Prostate gland (tissue), 2 donors: ENCODE results near the gene ALB. TPM values are rescaled to one million over a fixed set of nuclear protein-coding genes. Genes with fewer than 3 reads are reported as not detected.

Source experiments
- DNase-seq: peaks from one replicate; pipeline ENCODE4 v3.0.0-alpha.2; 2019; ENCODE audit warnings: low spot score
- H3K27ac ChIP-seq, 2 donors: fragments of 200-600 bp; sonication (generic); 2 replicates each; pipeline ENCODE4 v1.5.1; 2017 to 2019
- H3K27me3 ChIP-seq: fragments of 200-600 bp; sonication (generic); replicated peaks from 2 replicates; pipeline ENCODE4 v1.5.1; 2019; ENCODE audit not compliant: insufficient read depth
- H3K36me3 ChIP-seq, 2 donors: fragments of 200-600 bp; sonication (generic); 1 replicate in 1 of 2; 2 replicates in 1 of 2; pipeline versions ENCODE4 v1.5.1 to v1.8.1; 2017 to 2019
- H3K4me1 ChIP-seq: fragments of 200-600 bp; sonication (generic); replicated peaks from 2 replicates; pipeline ENCODE4 v1.5.1; 2019
- H3K4me3 ChIP-seq, 2 donors: fragments of 200-600 bp; sonication (generic); 2 replicates each; pipeline ENCODE4 v1.5.1; 2017 to 2019
- H3K9me3 ChIP-seq: fragments of 200-600 bp; sonication (generic); 2 replicates; pipeline ENCODE4 v1.5.1; 2017
- POLR2A ChIP-seq: fragments of 450-650 bp; IDR thresholded peaks from one replicate; pipeline ENCODE4 v1.6.1; 2016; ENCODE audit warnings: antibody characterized with exemption, mild to moderate bottlenecking
- POLR2AphosphoS5 ChIP-seq: sonication (generic); formaldehyde crosslinking; IDR thresholded peaks from one replicate; pipeline ENCODE4 v1.6.1; 2017; ENCODE audit warnings: antibody characterized with exemption
- WGBS: methylation state at CpG from one replicate; pipeline ENCODE4 v1.1.5; 2018; 5-methylcytosine and 5-hydroxymethylcytosine counted together
- intact Hi-C: fragments of 100-400 bp; cut with DNase I; formaldehyde crosslinking; loops from one replicate; pipeline ENCODE4 v1.14.2; 2022
- total RNA-seq, 2 donors: library from RNA; depleted of rRNA; stranded (reverse); fragments of >200 nt; gene quantifications; one replicate each; pipeline ENCODE4 v1.1.0, GENCODE V29; 2016
- TF ChIP-seq, protein P1 (sequence below), 4 experiments: fragments of 200-600 bp in 2 of 4; fragments of 450-650 bp in 2 of 4; sonication (generic) in 2 of 4; IDR thresholded peaks; 1 replicate in 3 of 4; 2 replicates in 1 of 4; pipeline ENCODE4 v1.5.1; 2016 to 2019; ENCODE audit warnings: antibody characterized with exemption in 4 of 4, mild to moderate bottlenecking in 2 of 4, moderate library complexity in 2 of 4

The ALB gene
- total RNA-seq, 2 donors from 2014 or later = 0.41 to 9.0 TPM

DNA sequence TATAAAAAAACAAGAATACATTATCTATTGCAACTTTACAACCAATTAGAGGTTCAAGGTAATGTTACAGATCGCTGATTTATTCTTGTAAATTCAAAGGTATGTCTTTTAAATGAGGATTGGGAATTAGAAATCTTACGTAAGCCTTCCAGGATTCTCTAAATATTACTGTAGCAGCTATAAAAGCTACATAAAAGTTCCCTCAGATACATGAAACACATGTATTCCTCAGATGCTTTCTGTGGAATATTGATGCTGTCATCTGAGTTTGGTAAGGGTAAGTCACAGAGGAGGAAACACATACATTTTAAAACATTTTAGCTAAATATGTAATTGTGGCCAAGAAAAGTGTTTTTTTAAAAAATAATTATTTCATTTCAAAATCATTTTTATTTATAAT lies 35.4 kb downstream of the ALB start:
- DNase-seq = no peak
- intact Hi-C loops = no loop called here
- H3K27ac ChIP-seq = no peak overlapping the region
- H3K4me1 ChIP-seq = no peaks in the 10 kb centered on the region
- WGBS = 59% methylated on average over 2 of the region's 2 CpGs
- H3K9me3 ChIP-seq = no peaks in the 10 kb centered on the region
- no peak overlapping the region for H3K4me3 ChIP-seq
- H3K36me3 ChIP-seq = no peaks in the 10 kb centered on the region
- peaks cover 3% of the 10 kb centered on the region for H3K27me3 ChIP-seq
- TF ChIP-seq POLR2AphosphoS5 = no peak
- TF ChIP-seq, protein P1, sequence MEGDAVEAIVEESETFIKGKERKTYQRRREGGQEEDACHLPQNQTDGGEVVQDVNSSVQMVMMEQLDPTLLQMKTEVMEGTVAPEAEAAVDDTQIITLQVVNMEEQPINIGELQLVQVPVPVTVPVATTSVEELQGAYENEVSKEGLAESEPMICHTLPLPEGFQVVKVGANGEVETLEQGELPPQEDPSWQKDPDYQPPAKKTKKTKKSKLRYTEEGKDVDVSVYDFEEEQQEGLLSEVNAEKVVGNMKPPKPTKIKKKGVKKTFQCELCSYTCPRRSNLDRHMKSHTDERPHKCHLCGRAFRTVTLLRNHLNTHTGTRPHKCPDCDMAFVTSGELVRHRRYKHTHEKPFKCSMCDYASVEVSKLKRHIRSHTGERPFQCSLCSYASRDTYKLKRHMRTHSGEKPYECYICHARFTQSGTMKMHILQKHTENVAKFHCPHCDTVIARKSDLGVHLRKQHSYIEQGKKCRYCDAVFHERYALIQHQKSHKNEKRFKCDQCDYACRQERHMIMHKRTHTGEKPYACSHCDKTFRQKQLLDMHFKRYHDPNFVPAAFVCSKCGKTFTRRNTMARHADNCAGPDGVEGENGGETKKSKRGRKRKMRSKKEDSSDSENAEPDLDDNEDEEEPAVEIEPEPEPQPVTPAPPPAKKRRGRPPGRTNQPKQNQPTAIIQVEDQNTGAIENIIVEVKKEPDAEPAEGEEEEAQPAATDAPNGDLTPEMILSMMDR (IDR thresholded peaks at IDR 0.05) = no peak
- no peak for TF ChIP-seq POLR2A

DNA sequence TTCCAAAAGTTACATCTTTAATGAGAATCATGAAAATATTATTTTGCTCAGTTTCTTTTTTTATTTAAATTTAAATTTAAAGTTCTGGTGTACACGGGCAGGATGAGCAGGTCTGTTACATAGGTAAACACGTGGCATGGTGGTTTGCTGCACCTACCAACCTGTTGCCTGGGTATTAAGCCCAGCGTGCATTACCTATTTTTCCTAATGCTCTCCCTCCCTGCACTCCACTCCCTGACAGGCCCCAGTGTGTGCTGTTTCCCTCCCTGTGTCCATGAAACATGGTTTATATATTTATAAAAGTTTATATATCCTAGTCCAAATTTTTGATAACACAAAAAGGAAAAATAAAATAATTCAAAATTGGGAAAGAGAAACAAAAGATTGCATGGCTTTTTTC lies 35.9 kb downstream of the ALB start:
- no peak for DNase-seq
- no peaks in the 10 kb centered on the region for H3K4me1 ChIP-seq
- intact Hi-C loops = no loop called here
- H3K4me3 ChIP-seq = no peak overlapping the region
- H3K27me3 ChIP-seq = peaks cover 3% of the 10 kb centered on the region
- no peak overlapping the region for H3K27ac ChIP-seq
- H3K36me3 ChIP-seq = no peaks in the 10 kb centered on the region
- TF ChIP-seq, protein P1 (IDR thresholded peaks at IDR 0.05) = no peak
- TF ChIP-seq POLR2A = no peak
- TF ChIP-seq POLR2AphosphoS5 = no peak
- WGBS = 64% methylated on average over 3 of the region's 3 CpGs
- H3K9me3 ChIP-seq = no peaks in the 10 kb centered on the region

DNA sequence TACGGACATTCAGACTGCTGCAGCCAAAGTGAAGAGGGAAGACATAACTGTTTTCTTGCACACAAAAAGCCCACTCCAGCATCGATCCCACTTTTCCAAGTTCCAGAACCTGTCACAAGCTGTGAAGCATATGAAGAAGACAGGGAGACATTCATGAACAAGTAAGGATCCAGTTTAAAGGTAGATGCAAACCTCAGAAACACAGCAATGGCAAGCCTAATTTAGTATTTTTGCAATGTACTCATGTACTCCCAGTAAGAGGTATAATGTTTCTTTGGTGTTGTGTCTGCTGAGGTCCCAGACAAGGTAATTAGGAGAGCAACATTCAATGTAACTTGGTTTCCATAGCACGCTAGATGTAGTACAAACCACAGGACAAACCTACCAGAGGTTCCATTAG lies 36.6 kb downstream of the ALB start:
- no peak for TF ChIP-seq POLR2AphosphoS5
- no peak for TF ChIP-seq POLR2A
- TF ChIP-seq, protein P1 (IDR thresholded peaks at IDR 0.05) = no peak
- no peaks in the 10 kb centered on the region for H3K9me3 ChIP-seq
- H3K4me3 ChIP-seq = no peak overlapping the region
- H3K27ac ChIP-seq = no peak overlapping the region
- H3K36me3 ChIP-seq = no peaks in the 10 kb centered on the region
- no peaks in the 10 kb centered on the region for H3K4me1 ChIP-seq
- intact Hi-C loops = no loop called here
- peaks cover 3% of the 10 kb centered on the region for H3K27me3 ChIP-seq
- DNase-seq = no peak
- 94% methylated on average over 3 of the region's 3 CpGs for whole genome bisulfite sequencing

DNA sequence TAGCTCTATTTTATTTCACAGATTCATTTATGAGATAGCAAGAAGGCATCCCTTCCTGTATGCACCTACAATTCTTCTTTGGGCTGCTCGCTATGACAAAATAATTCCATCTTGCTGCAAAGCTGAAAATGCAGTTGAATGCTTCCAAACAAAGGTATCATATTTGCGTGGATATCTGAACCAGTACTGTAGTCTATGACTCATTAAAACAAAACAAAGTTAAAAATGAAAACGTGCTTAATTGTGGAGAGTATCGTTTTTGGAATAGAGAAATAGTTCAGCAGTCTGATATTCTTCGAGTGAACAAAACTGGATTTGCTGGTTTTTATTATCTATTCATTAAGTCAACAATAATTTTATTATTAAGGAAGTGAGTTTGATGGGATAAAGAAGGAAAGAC lies 38.2 kb downstream of the ALB start:
- WGBS = 43% methylated on average over 5 of the region's 5 CpGs
- no peak for DNase-seq
- no peaks in the 10 kb centered on the region for H3K36me3 ChIP-seq
- H3K4me3 ChIP-seq = no peak overlapping the region
- H3K9me3 ChIP-seq = no peaks in the 10 kb centered on the region
- no peak overlapping the region for H3K27ac ChIP-seq
- TF ChIP-seq, protein P1 (IDR thresholded peaks at IDR 0.05) = no peak
- no peak for TF ChIP-seq POLR2A
- no peak for TF ChIP-seq POLR2AphosphoS5
- no peaks in the 10 kb centered on the region for H3K4me1 ChIP-seq
- intact Hi-C loops = no loop called here
- peaks cover 3% of the 10 kb centered on the region for H3K27me3 ChIP-seq

DNA sequence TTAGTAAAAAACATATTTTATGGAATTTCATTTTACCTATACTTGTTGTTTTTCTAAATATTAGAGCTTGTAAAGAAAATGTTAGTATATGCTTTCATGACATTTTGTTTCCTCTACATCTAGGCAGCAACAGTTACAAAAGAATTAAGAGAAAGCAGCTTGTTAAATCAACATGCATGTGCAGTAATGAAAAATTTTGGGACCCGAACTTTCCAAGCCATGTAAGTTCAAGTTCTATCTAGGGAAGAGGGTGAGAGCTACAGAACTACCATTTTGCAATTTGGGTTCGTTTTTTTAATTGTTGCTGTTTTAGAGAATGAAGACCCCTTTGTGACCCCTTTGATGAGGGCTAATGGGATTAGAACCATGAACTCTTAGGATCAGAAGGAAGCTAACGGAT lies 39.1 kb downstream of the ALB start:
- DNase-seq = no peak
- Histone ChIP-seq H3K36me3 (no peaks in the 10 kb centered on the region), H3K27ac (no peak overlapping the region), H3K27me3 (peaks cover 3% of the 10 kb centered on the region), H3K9me3 (no peaks in the 10 kb centered on the region), H3K4me3 (no peak overlapping the region), H3K4me1 (no peaks in the 10 kb centered on the region)
- 64% methylated on average over 3 of the region's 3 CpGs for WGBS
- intact Hi-C loops = no loop called here
- TF ChIP-seq, protein P1 (IDR thresholded peaks at IDR 0.05) = no peak
- no peak for TF ChIP-seq POLR2A
- TF ChIP-seq POLR2AphosphoS5 = no peak
